ENCODE results near the gene CLEC1A. TPM values are rescaled to one million over a fixed set of nuclear protein-coding genes. Genes with fewer than 3 reads are reported as not detected.

CLEC1A gene
- total RNA-seq, 1 donor from 2014 or later, result not detected

GRCh38 chr12:10082117-10082874 lies 16.5 kb downstream of the CLEC1A start:
- TF ChIP-seq CTCF (IDR thresholded peaks at IDR 0.05), result no peak
- Mint-ChIP-seq H3K4me1 (ENCODE audit: low read depth) (no peaks in the 10 kb centered on the region), H3K27ac (ENCODE audit: unreplicated experiment) (no peak overlapping the region), H3K27me3 (ENCODE audit: low read depth) (peaks cover 4% of the 10 kb centered on the region), H3K9me3 (ENCODE audit: low read depth) (peaks cover 29% of the 10 kb centered on the region), H3K4me3 (ENCODE audit: unreplicated experiment) (no peak overlapping the region), H3K36me3 (ENCODE audit: low read depth) (peaks cover 4% of the 10 kb centered on the region)
- DNase-seq (ENCODE audit: low spot score), result no peak

- H3K27ac Mint-ChIP-seq (ENCODE audit: unreplicated experiment), result no peak overlapping the region
- H3K9me3 Mint-ChIP-seq (ENCODE audit: low read depth), result peaks cover 2% of the 10 kb centered on the region
- no peak for DNase-seq (ENCODE audit: low spot score)
- no peaks in the 10 kb centered on the region for H3K4me1 Mint-ChIP-seq (ENCODE audit: low read depth)
- H3K36me3 Mint-ChIP-seq (ENCODE audit: low read depth), result no peaks in the 10 kb centered on the region
- no peak for TF ChIP-seq CTCF (IDR thresholded peaks at IDR 0.05)
- H3K27me3 Mint-ChIP-seq (ENCODE audit: low read depth), result peaks cover 4% of the 10 kb centered on the region
- no peak overlapping the region for H3K4me3 Mint-ChIP-seq (ENCODE audit: unreplicated experiment)
These were observed 23.3 kb downstream of the CLEC1A start for GRCh38 chr12:10075451-10075850.

GRCh38 chr12:10073261-10073660 lies 25.5 kb downstream of the CLEC1A start:
- H3K27ac Mint-ChIP-seq (ENCODE audit: unreplicated experiment), result no peak overlapping the region
- no peaks in the 10 kb centered on the region for H3K4me1 Mint-ChIP-seq (ENCODE audit: low read depth)
- H3K4me3 Mint-ChIP-seq (ENCODE audit: unreplicated experiment), result no peak overlapping the region
- peaks cover 4% of the 10 kb centered on the region for H3K27me3 Mint-ChIP-seq (ENCODE audit: low read depth)
- DNase-seq (ENCODE audit: low spot score), result no peak
- no peaks in the 10 kb centered on the region for H3K36me3 Mint-ChIP-seq (ENCODE audit: low read depth)
- H3K9me3 Mint-ChIP-seq (ENCODE audit: low read depth), result no peaks in the 10 kb centered on the region
- no peak for TF ChIP-seq CTCF (IDR thresholded peaks at IDR 0.05)

GRCh38 chr12:10072131-10072530 lies 26.7 kb downstream of the CLEC1A start:
- no peak overlapping the region for H3K27ac Mint-ChIP-seq (ENCODE audit: unreplicated experiment)
- no peaks in the 10 kb centered on the region for H3K9me3 Mint-ChIP-seq (ENCODE audit: low read depth)
- H3K4me1 Mint-ChIP-seq (ENCODE audit: low read depth), result no peaks in the 10 kb centered on the region
- H3K36me3 Mint-ChIP-seq (ENCODE audit: low read depth), result no peaks in the 10 kb centered on the region
- no peak overlapping the region for H3K4me3 Mint-ChIP-seq (ENCODE audit: unreplicated experiment)
- no peak for TF ChIP-seq CTCF (IDR thresholded peaks at IDR 0.05)
- DNase-seq (ENCODE audit: low spot score), result no peak
- no peaks in the 10 kb centered on the region for H3K27me3 Mint-ChIP-seq (ENCODE audit: low read depth)

- H3K4me1 Mint-ChIP-seq (ENCODE audit: low read depth), result no peaks in the 10 kb centered on the region
- no peak for TF ChIP-seq CTCF (IDR thresholded peaks at IDR 0.05)
- H3K27ac Mint-ChIP-seq (ENCODE audit: unreplicated experiment), result no peak overlapping the region
- no peaks in the 10 kb centered on the region for H3K36me3 Mint-ChIP-seq (ENCODE audit: low read depth)
- H3K27me3 Mint-ChIP-seq (ENCODE audit: low read depth), result no peaks in the 10 kb centered on the region
- no peak overlapping the region for H3K4me3 Mint-ChIP-seq (ENCODE audit: unreplicated experiment)
- no peak for DNase-seq (ENCODE audit: low spot score)
- no peaks in the 10 kb centered on the region for H3K9me3 Mint-ChIP-seq (ENCODE audit: low read depth)
These were observed 28.4 kb downstream of the CLEC1A start for GRCh38 chr12:10070380-10070779.

Data from chondrocyte (in vitro differentiated cells).